BLaER1 (cell line): Measurements from ENCODE around the gene GLT1D1.
A peak's percentile ranks its signal among the peaks of the same experiment; 100 is the strongest.

ENCODE experiments used
- H3K27ac ChIP-seq: shearing (Covaris generic); formaldehyde crosslinking; 2 replicates; pipeline ENCODE4 v1.8.1; 2022
- H3K27me3 ChIP-seq: shearing (Covaris generic); formaldehyde crosslinking; 2 replicates; pipeline ENCODE4 v1.8.1; 2022
- H3K36me3 ChIP-seq: shearing (Covaris generic); formaldehyde crosslinking; 2 replicates; pipeline ENCODE4 v1.8.1; 2022
- H3K4me1 ChIP-seq: shearing (Covaris generic); formaldehyde crosslinking; 2 replicates; pipeline ENCODE4 v1.8.1; 2022
- H3K4me2 ChIP-seq: shearing (Covaris generic); formaldehyde crosslinking; 2 replicates; pipeline ENCODE4 v1.8.1; 2022
- H3K4me3 ChIP-seq: shearing (Covaris generic); formaldehyde crosslinking; 2 replicates; pipeline ENCODE4 v1.8.1; 2022
- H3K9ac ChIP-seq: shearing (Covaris generic); formaldehyde crosslinking; 2 replicates; pipeline ENCODE4 v1.8.1; 2022
- H3K9me3 ChIP-seq: shearing (Covaris generic); formaldehyde crosslinking; 2 replicates; pipeline ENCODE4 v1.8.1; 2022
- H4K20me1 ChIP-seq: shearing (Covaris generic); formaldehyde crosslinking; 2 replicates; pipeline ENCODE4 v1.8.1; 2022
- Cebpa-rat ChIP-seq: shearing (Covaris generic); IDR thresholded peaks from 2 replicates; pipeline ENCODE4 v1.8.1; 2022

The GLT1D1 gene

DNA sequence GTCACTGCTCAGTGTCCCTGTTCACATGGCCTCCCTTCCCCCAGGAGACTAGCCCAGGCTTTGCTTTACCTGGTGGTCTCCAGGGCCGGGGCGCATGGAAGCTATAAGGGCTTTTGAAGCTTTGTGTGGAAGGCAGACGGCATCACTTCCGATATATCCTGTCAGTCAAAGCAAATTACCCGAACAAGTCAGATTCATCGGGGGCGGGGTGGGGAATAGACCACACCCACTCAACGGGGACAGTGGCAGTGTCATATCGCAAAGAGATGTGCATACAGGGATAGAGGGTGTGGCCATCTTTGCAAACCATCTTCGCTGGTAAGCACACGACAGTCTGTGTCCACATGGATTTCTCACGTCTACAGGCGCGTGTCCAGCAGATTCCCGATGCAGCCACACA is 127.3 kb downstream of the GLT1D1 start:
- Histone ChIP-seq H3K27ac (no peak overlapping the region), H3K36me3 (peaks cover 51% of the 10 kb centered on the region), H3K9me3 (no peaks in the 10 kb centered on the region), H4K20me1 (no peaks in the 10 kb centered on the region), H3K4me1 (peaks cover 8% of the 10 kb centered on the region), H3K4me3 (no peak overlapping the region), H3K9ac (no peak overlapping the region), H3K27me3 (no peaks in the 10 kb centered on the region), H3K4me2 (no peak overlapping the region)
- TF ChIP-seq Cebpa-rat, result no peak

DNA sequence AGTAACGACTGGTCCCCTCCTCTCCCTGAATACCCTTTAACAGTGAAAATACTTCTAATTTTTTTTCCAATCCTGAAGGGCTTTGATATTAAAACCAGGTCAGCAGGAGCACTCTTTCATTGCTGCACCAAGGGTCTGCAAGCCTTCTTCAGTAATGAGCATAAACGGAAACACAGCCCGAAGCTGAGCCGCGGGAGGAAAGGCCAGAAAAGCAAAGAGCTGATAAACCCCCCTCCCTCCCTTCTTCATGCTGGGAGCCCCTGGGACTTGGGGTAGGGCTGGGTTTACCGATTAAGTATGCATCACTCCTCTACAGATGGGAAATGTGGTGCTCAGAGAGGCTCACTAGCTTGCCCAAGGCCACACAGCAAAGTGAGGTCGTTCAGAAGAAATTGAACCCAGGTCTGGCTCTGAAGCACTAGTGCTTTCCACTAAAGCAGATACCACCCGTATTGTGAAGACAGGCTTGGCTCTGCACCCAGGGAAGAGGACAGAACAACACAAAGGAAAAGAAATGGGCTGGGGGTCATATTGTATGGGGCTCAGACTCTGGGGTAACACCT is 128.8 kb downstream of the GLT1D1 start:
- peaks cover 50% of the 10 kb centered on the region for H3K36me3 ChIP-seq
- peak overlapping the region; percentile 12; the same call in 1 of the 2 replicates for H3K4me2 ChIP-seq
- peaks cover 8% of the 10 kb centered on the region for H3K4me1 ChIP-seq
- no peaks in the 10 kb centered on the region for H3K9me3 ChIP-seq
- H4K20me1 ChIP-seq, result no peaks in the 10 kb centered on the region
- H3K27ac ChIP-seq, result no peak overlapping the region
- TF ChIP-seq Cebpa-rat, result no peak
- H3K4me3 ChIP-seq, result no peak overlapping the region
- H3K27me3 ChIP-seq, result no peaks in the 10 kb centered on the region
- H3K9ac ChIP-seq, result no peak overlapping the region

DNA sequence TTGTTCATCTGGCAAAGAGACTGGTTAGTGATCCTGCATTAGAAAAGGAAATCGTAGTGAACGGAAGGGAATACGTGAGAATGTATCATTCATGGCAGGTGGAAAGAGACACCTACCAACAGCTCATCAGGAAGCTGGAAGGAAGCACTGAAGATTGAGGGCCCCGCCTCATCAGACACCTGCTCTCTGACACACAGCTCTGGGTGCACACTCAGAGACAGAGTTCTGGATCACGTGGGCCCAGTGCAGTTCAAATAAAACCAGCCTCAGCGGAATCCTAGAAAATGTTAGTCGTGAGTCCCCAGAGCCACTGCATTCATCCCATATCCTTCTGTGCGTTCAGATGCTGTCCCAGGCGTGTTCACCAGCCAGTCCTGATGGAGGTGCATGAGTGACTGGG is 129.7 kb downstream of the GLT1D1 start:
- Histone ChIP-seq H3K4me1 (peaks cover 8% of the 10 kb centered on the region), H4K20me1 (no peaks in the 10 kb centered on the region), H3K27me3 (no peaks in the 10 kb centered on the region), H3K36me3 (peaks cover 44% of the 10 kb centered on the region), H3K4me2 (no peak overlapping the region), H3K9ac (no peak overlapping the region), H3K27ac (no peak overlapping the region), H3K9me3 (no peaks in the 10 kb centered on the region), H3K4me3 (no peak overlapping the region)
- no peak for TF ChIP-seq Cebpa-rat

DNA sequence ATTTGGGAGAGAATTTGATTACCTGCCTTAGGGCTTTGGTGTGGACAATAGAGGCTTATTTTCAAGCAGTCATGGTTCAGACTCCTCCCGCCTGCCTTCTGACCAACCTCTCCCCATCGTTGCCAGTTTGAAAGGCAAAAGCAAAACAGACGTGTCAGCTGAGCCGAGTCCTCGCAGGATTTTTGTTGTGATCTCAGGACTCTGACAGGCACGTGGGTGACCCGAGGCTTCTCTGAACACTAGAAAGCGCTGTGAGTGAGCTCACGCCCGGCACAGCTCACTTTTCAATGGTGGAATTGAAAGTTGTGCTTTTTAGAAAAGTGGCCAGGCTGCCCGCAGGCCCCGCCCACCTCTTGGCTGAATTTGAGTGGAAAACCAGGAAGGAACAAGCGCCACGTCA is 130.1 kb downstream of the GLT1D1 start:
- no peak overlapping the region for H3K9ac ChIP-seq
- H3K4me2 ChIP-seq, result no peak overlapping the region
- H3K9me3 ChIP-seq, result no peaks in the 10 kb centered on the region
- no peak for TF ChIP-seq Cebpa-rat
- H4K20me1 ChIP-seq, result no peaks in the 10 kb centered on the region
- no peak overlapping the region for H3K27ac ChIP-seq
- H3K4me3 ChIP-seq, result no peak overlapping the region
- peaks cover 40% of the 10 kb centered on the region for H3K36me3 ChIP-seq
- no peaks in the 10 kb centered on the region for H3K27me3 ChIP-seq
- H3K4me1 ChIP-seq, result peaks cover 8% of the 10 kb centered on the region

DNA sequence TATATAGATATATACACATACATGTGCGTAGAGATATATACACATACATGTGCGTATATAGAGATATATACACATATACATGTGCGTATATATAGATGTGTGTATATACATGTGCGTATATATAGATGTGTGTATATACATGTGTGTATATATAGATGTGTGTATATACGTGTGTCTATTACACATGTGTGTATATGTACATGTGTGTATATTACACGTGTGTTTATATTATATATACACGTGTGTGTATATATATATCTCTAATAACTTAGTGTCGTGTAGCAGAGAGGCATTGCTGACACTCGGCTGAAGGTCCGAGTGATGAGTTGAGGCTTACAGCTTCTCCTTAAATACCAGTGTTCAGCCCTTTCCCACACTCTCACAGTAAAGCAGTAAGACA is 133.7 kb downstream of the GLT1D1 start:
- Histone ChIP-seq H4K20me1 (no peaks in the 10 kb centered on the region), H3K9ac (no peak overlapping the region), H3K4me2 (no peak overlapping the region), H3K9me3 (no peaks in the 10 kb centered on the region; the same call in 1 of the 2 replicates), H3K4me3 (no peak overlapping the region), H3K36me3 (peaks cover 21% of the 10 kb centered on the region), H3K4me1 (peaks cover 3% of the 10 kb centered on the region), H3K27ac (no peak overlapping the region), H3K27me3 (no peaks in the 10 kb centered on the region)
- TF ChIP-seq Cebpa-rat, result no peak

GRCh38 chr12:128989287-128989686 is 136.0 kb downstream of the GLT1D1 start:
- Histone ChIP-seq H3K27ac (no peak overlapping the region), H3K9ac (no peak overlapping the region), H3K4me1 (no peaks in the 10 kb centered on the region), H3K9me3 (no peaks in the 10 kb centered on the region; the same call in 1 of the 2 replicates), H3K4me3 (no peak overlapping the region), H3K36me3 (no peaks in the 10 kb centered on the region), H3K27me3 (no peaks in the 10 kb centered on the region), H4K20me1 (no peaks in the 10 kb centered on the region), H3K4me2 (no peak overlapping the region)
- no peak for TF ChIP-seq Cebpa-rat

- no peak for TF ChIP-seq Cebpa-rat
- Histone ChIP-seq H3K9me3 (no peaks in the 10 kb centered on the region; the same call in 1 of the 2 replicates), H3K9ac (no peak overlapping the region), H3K4me2 (no peak overlapping the region), H3K36me3 (no peaks in the 10 kb centered on the region), H3K4me3 (no peak overlapping the region), H3K4me1 (no peaks in the 10 kb centered on the region), H3K27ac (no peak overlapping the region), H4K20me1 (no peaks in the 10 kb centered on the region), H3K27me3 (no peaks in the 10 kb centered on the region)
These were observed 138.4 kb downstream of the GLT1D1 start for GRCh38 chr12:128991716-128992115.

DNA sequence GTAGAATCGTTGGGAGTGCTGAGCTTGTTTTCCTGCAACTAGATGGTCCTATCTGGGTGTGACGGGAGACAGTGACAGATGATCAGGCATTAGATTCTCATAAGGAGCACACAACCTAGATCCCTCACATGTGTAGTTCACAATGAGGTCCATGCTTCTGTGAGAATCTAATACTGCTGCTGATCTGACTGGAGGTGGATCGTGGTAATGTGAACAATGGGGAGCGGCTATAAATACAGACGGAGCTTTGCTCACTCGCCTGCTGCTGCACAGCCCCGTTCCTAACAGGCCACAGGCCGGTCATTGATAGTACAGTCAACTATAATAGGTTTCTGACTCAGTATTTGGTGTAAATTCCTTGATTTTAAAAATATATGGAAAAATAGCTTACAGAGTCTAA is 138.8 kb downstream of the GLT1D1 start:
- H3K27ac ChIP-seq, result no peak overlapping the region
- no peaks in the 10 kb centered on the region for H4K20me1 ChIP-seq
- H3K27me3 ChIP-seq, result no peaks in the 10 kb centered on the region
- H3K4me2 ChIP-seq, result no peak overlapping the region
- no peaks in the 10 kb centered on the region for H3K4me1 ChIP-seq
- H3K9me3 ChIP-seq, result peaks cover 1% of the 10 kb centered on the region; the same call in 1 of the 2 replicates
- no peak for TF ChIP-seq Cebpa-rat
- H3K36me3 ChIP-seq, result no peaks in the 10 kb centered on the region
- H3K4me3 ChIP-seq, result no peak overlapping the region
- H3K9ac ChIP-seq, result no peak overlapping the region

GRCh38 chr12:128992550-128992949 is 139.3 kb downstream of the GLT1D1 start:
- Histone ChIP-seq H3K4me2 (no peak overlapping the region), H3K36me3 (no peaks in the 10 kb centered on the region), H4K20me1 (no peaks in the 10 kb centered on the region), H3K9me3 (peaks cover 3% of the 10 kb centered on the region; the same call in 1 of the 2 replicates), H3K27ac (no peak overlapping the region), H3K4me1 (no peaks in the 10 kb centered on the region), H3K27me3 (no peaks in the 10 kb centered on the region), H3K9ac (no peak overlapping the region), H3K4me3 (no peak overlapping the region)
- TF ChIP-seq Cebpa-rat, result no peak

DNA sequence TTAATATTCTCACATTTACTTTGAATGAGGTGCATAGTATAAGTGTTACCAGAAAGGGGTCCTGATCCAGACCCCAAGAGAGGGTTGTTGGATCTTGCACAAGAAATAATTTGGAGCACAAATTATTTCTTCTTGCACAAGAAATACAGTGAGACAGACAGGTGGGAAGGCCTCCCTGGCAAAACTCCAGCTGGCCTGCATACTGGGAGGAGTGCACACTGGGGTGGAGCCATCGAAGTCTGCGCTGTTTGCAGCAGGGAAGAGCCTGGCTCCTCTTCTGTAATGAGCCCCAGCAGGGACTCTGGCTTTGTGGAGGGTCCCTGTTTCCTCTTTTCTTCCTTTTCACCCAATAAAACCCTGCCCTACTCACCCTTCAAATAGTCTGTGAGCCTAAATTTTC is 141.6 kb downstream of the GLT1D1 start:
- no peak for TF ChIP-seq Cebpa-rat
- H3K4me2 ChIP-seq, result no peak overlapping the region
- H4K20me1 ChIP-seq, result no peaks in the 10 kb centered on the region
- H3K27ac ChIP-seq, result no peak overlapping the region
- H3K4me3 ChIP-seq, result no peak overlapping the region
- H3K27me3 ChIP-seq, result no peaks in the 10 kb centered on the region
- H3K4me1 ChIP-seq, result no peaks in the 10 kb centered on the region
- H3K36me3 ChIP-seq, result no peaks in the 10 kb centered on the region
- H3K9ac ChIP-seq, result no peak overlapping the region
- 0 out of 2 replicates have a peak, but pooled peaks cover 10% of the 10 kb centered on the region for H3K9me3 ChIP-seq

DNA sequence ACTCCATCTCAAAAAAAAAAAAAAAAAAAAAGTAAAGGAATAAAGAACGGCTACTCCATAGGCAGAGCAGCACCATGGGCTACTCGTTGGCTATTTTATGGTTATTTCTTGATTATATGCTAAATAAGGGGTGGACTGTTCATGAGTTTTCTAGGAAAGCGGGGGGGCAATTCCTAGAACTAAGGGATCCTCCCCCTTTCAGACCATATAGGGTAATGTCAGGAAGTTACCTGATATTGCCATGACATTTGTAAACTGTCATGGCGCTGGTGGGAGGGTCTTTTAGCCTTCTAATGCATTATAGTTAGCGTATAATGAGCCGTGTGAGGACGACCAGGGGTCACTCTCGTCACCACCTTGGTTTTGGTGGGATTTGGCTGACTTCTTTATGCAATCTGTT is 142.3 kb downstream of the GLT1D1 start:
- Histone ChIP-seq H3K4me1 (no peaks in the 10 kb centered on the region), H3K4me3 (no peak overlapping the region), H3K4me2 (no peak overlapping the region), H4K20me1 (no peaks in the 10 kb centered on the region), H3K27ac (no peak overlapping the region), H3K36me3 (no peaks in the 10 kb centered on the region), H3K27me3 (no peaks in the 10 kb centered on the region), H3K9ac (no peak overlapping the region), H3K9me3 (0 out of 2 replicates have a peak, but pooled peaks cover 10% of the 10 kb centered on the region)
- no peak for TF ChIP-seq Cebpa-rat
